Measurements from ENCODE around the gene TREX2. TPM values are rescaled to one million over a fixed set of nuclear protein-coding genes. Genes with fewer than 3 reads are reported as not detected.

TREX2 gene
- total and polyA plus RNA-seq, 10 of the 15 experiments (the other 5 are each of a cell fraction or from before 2014, with no cell fraction given), result 0.09 to 0.97 (median 0.60) TPM; not detected in 3

DNA sequence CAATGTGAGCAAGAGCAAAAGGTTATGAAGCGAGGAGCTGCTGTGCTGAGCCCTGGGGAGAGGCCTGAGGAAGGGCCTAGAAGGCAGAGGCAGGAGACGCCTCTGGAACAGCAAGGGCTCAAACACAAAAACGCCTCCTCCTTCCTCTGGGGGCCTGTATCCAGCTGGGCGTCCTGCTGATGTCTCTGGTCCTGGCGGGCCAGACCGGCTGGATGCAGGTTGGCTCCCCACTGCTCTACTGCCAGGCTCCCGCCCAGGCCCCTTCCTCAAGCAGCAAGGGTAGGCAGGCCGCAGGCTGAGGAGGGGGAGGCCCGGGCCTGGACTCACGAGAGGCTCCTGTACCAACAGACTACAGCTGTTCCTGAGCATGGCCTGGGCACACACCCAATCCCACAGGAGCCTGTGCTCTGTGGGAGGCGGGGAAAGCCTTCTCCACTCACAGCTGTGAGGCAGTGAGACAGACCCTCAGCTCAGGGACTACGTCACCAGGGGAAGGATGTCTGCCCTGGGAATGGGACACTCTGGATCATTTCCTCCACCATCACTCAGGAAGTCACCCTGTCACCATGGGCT, 22.2 kb upstream of the TREX2 start (continued):
- TF ChIP-seq ZBTB4 (CRISPR knock-in tag; IDR thresholded peaks at IDR 0.05), result no peak
- no peak for TF ChIP-seq TAF1 (IDR thresholded peaks at IDR 0.05; ENCODE audit: borderline replicate concordance, low read depth, low read length)
- TF ChIP-seq FOS (IDR thresholded peaks at IDR 0.05; ENCODE audit: borderline replicate concordance, extremely low read depth, insufficient read length), result no peak

GRCh38 chrX:153465691-153466380, 20.0 kb upstream of the TREX2 start:
- Histone ChIP-seq H4K20me1 (ENCODE audit: control insufficient read depth, insufficient read depth) (no peaks in the 10 kb centered on the region), H2AFZ (ENCODE audit: control insufficient read depth, low read depth, low read length) (no peak overlapping the region), H3K9me3 (replicated peaks; ENCODE audit: control insufficient read depth, insufficient read depth, low read length) (no peaks in the 10 kb centered on the region), H3K79me2 (ENCODE audit: control insufficient read depth, insufficient read depth, low read length) (peaks cover 6% of the 10 kb centered on the region), H3K27ac (ENCODE audit: control insufficient read depth, insufficient read depth) (no peak overlapping the region), H3K27me3 (replicated peaks in 1 of 2; ENCODE audit: control insufficient read depth in 2 of 2, insufficient read depth in 2 of 2, low read length in 1 of 2) (no peaks in the 10 kb centered on the region), H3K9ac (ENCODE audit: control insufficient read depth, insufficient read depth, low read length) (no peak overlapping the region), H3K36me3 (ENCODE audit: control insufficient read depth in 2 of 2, insufficient read depth in 2 of 2, low read length in 1 of 2) (no peaks in the 10 kb centered on the region; a peak in 2 of 4 replicates), H3K4me1 (ENCODE audit: control insufficient read depth, insufficient read depth, low read length) (no peaks in the 10 kb centered on the region), H3K4me2 (ENCODE audit: control insufficient read depth, insufficient read depth) (no peak overlapping the region), H3K4me3 (no peak overlapping the region)
- no TSS peak for BruUV-seq (replicated peaks)
- intact Hi-C loops (cut with micrococcal nuclease; ENCODE audit: unreplicated experiment) (no loop called here), in situ Hi-C loops (cut with MboI) (no loop called here)
- DNase-seq (ENCODE audit: low read depth, low spot score) (no peak), FAIRE-seq (no peak), ATAC-seq (no peak)
- SMC1A ChIA-PET (ENCODE audit: uncharacterized antibody, unreplicated experiment), result no interaction called here
- CTCF ChIA-PET, result no interaction called here
- WGBS (ENCODE audit: insufficient coverage, insufficient replicate concordance, low lambda C conversion rate, missing lambda C conversion rate), result 53% methylated on average over 19 of the region's 19 CpGs
- RAD21 ChIA-PET (ENCODE audit: unreplicated experiment), result interaction anchor here (0.7 kb wide), 1 partner anchor 9 kb away, joined by 4 read pairs; no protein-coding TSS in a partner anchor
- POLR2A ChIA-PET, result no interaction called here
- TF ChIP-seq ZNF687 (IDR thresholded peaks at IDR 0.05) (no peak), POLR2AphosphoS5 (IDR thresholded peaks at IDR 0.05; ENCODE audit: low read length) (no peak), EGR1 (IDR thresholded peaks at IDR 0.05; ENCODE audit: borderline replicate concordance in 1 of 2, low read depth in 2 of 2, low read length in 2 of 2) (no peak), RELA (IDR thresholded peaks at IDR 0.05; ENCODE audit: borderline replicate concordance, partially characterized antibody) (no peak), GATAD2B (conservative IDR thresholded peaks at IDR 0.05; ENCODE audit: low read depth) (no peak)
- TF ChIP-seq, protein P1, sequence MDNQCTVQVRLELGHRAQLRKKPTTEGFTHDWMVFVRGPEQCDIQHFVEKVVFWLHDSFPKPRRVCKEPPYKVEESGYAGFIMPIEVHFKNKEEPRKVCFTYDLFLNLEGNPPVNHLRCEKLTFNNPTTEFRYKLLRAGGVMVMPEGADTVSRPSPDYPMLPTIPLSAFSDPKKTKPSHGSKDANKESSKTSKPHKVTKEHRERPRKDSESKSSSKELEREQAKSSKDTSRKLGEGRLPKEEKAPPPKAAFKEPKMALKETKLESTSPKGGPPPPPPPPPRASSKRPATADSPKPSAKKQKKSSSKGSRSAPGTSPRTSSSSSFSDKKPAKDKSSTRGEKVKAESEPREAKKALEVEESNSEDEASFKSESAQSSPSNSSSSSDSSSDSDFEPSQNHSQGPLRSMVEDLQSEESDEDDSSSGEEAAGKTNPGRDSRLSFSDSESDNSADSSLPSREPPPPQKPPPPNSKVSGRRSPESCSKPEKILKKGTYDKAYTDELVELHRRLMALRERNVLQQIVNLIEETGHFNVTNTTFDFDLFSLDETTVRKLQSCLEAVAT (IDR thresholded peaks at IDR 0.05), result no peak
